Neural cell (in vitro differentiated cells): ENCODE data around the gene LDHD.

Experiments
- CTCF ChIP-seq: fragments of 450-650 bp; IDR thresholded peaks from 2 replicates; pipeline ENCODE4 v1.5.1; 2014; ENCODE audit warnings: antibody characterized with exemption, mild to moderate bottlenecking, moderate library complexity; ENCODE audit not compliant: poor library complexity, severe bottlenecking
- EZH2 ChIP-seq: fragments of 200-600, 300-800 bp; shearing (Covaris generic), sonication (generic); IDR thresholded peaks from 2 replicates; pipeline ENCODE4 v1.6.1; 2014; ENCODE audit warnings: antibody characterized with exemption, low read length, borderline replicate concordance, mild to moderate bottlenecking; ENCODE audit not compliant: insufficient read depth, poor library complexity, severe bottlenecking

GRCh38 chr16:75112734-75113491, 3.7 kb downstream of the LDHD start:
- TF ChIP-seq CTCF (no peak), EZH2 (no peak)
